GM12878 (cell line): ENCODE results near the gene TM7SF3. TPM values are rescaled to one million over a fixed set of nuclear protein-coding genes. Genes with fewer than 3 reads are reported as not detected.
A peak's percentile ranks its signal among the peaks of the same experiment; 100 is the strongest.

Experiments
- IRF5 ChIP-seq: fragments of 450-650 bp; IDR thresholded peaks from 2 replicates; pipeline ENCODE4 v1.6.1; 2017; ENCODE audit warnings: borderline replicate concordance
- MLLT1 ChIP-seq: fragments of 450-650 bp; IDR thresholded peaks from 2 replicates; pipeline ENCODE4 v1.6.1; 2016; ENCODE audit warnings: mild to moderate bottlenecking
- NR2C1 ChIP-seq: fragments of 450-650 bp; IDR thresholded peaks from 2 replicates; pipeline ENCODE4 v1.6.1; 2017; ENCODE audit warnings: antibody characterized with exemption, mild to moderate bottlenecking, moderate library complexity
- RBBP5 ChIP-seq: fragments of 200-600 bp; sonication (generic); conservative IDR thresholded peaks from 2 replicates; pipeline ENCODE4 v1.6.1; 2016
- ZBTB4 ChIP-seq: fragments of 450-650 bp; formaldehyde crosslinking; IDR thresholded peaks from 2 replicates; pipeline ENCODE4 v1.4.0; 2022; ENCODE audit warnings: mild to moderate bottlenecking, moderate library complexity
- polyA plus RNA-seq, 11 experiments: library from polyadenylated mRNA; depleted of rRNA in 4 of 11; unstranded in 6 of 11; stranded (reverse) in 5 of 11; fragments of >200 nt; fragmentation: Nextera tagmentation in 4 of 11; fragmentation: Illumina TruSeq in 1 of 11; extraction: Ambion mirVana in 4 of 11; extraction: Trizol in 1 of 11; gene quantifications; 1 replicate in 1 of 11; 2 replicates in 10 of 11; pipeline versions ENCODE4 v1.2.1 to v1.2.3, GENCODE V29; 2011 to 2016; ENCODE audit warnings: inconsistent platforms in 2 of 11, missing spikeins in 2 of 11, low read depth in 1 of 11
- total RNA-seq, 4 experiments: library from RNA; depleted of rRNA in 3 of 4; stranded (reverse); fragments of >200 nt in 3 of 4; fragmentation: Illumina TruSeq in 1 of 4; extraction: Trizol in 1 of 4; gene quantifications; 2 replicates each; pipeline versions ENCODE4 v1.2.1 to v1.2.3, GENCODE V29; 2013 to 2021

Gene TM7SF3
- total and polyA plus RNA-seq, 10 of the 15 experiments (the other 5 are each of a cell fraction or from before 2014, with no cell fraction given) = 31.4 to 341 (median 74.8) TPM

- TF ChIP-seq MLLT1 (0 out of 2 replicates have a peak, but pooled peaks have one; percentile 11), IRF5 (no peak), ZBTB4 (CRISPR knock-in tag) (no peak), NR2C1 (no peak), RBBP5 (0 out of 2 replicates have a peak, but pooled peaks have one; percentile 12)
These were observed 910 bp upstream of the TM7SF3 start (continued) for GRCh38 chr12:27014859-27015729.
